K562 (cell line): Measurements from ENCODE around the gene DHX32. TPM values are rescaled to one million over a fixed set of nuclear protein-coding genes. Genes with fewer than 3 reads are reported as not detected.

Experiments
- ARNT ChIP-seq, 2 experiments: fragments of 450-650 bp; IDR thresholded peaks; 2 replicates each; pipeline ENCODE4 v1.6.1; 2016; ENCODE audit warnings: mild to moderate bottlenecking in 1 of 2
- BDP1 ChIP-seq: IDR thresholded peaks from 3 replicates; pipeline ENCODE4 v1.6.1; 2011; ENCODE audit not compliant: insufficient read length, insufficient read depth
- CREM ChIP-seq: IDR thresholded peaks from 2 replicates; pipeline ENCODE4 v1.6.1; 2014; ENCODE audit warnings: antibody characterized with exemption, low read depth
- CXXC5 ChIP-seq: fragments of 250-450 bp; sonication (Bioruptor Pico); IDR thresholded peaks from 2 replicates; pipeline ENCODE4 v1.8.0; 2022; ENCODE audit warnings: inconsistent platforms, mild to moderate bottlenecking, moderate library complexity
- FUS ChIP-seq: fragments of 200-400 bp; formaldehyde crosslinking; optimal IDR thresholded peaks from 2 replicates; pipeline ENCODE3; 2017; ENCODE audit warnings: low read depth, low read length
- GATAD2A ChIP-seq: fragments of 450-650 bp; IDR thresholded peaks from 2 replicates; pipeline ENCODE4 v1.6.1; 2017
- HDAC1 ChIP-seq, 2 experiments: fragments of 450-650 bp; IDR thresholded peaks; 2 replicates each; pipeline ENCODE4 v1.6.1; 2016 to 2017; ENCODE audit warnings: inconsistent platforms in 1 of 2, mild to moderate bottlenecking in 1 of 2, moderate library complexity in 1 of 2
- HSF4 ChIP-seq: fragments of 250-450 bp; sonication (Bioruptor Pico); IDR thresholded peaks from 2 replicates; pipeline ENCODE4 v2.1.2; 2022; ENCODE audit warnings: mild to moderate bottlenecking, moderate library complexity, borderline replicate concordance
- ILF3 ChIP-seq: fragments of 450-650 bp; IDR thresholded peaks from 2 replicates; pipeline ENCODE4 v1.6.1; 2018; ENCODE audit warnings: antibody characterized with exemption, mild to moderate bottlenecking, moderate library complexity, borderline replicate concordance
- KDM4B ChIP-seq, 2 experiments: fragments of 450-650 bp in 1 of 2; sonication (generic) in 1 of 2; IDR thresholded peaks; 2 replicates each; pipeline ENCODE4 v1.6.1; 2016 to 2017; ENCODE audit warnings: borderline replicate concordance in 2 of 2, antibody characterized with exemption in 1 of 2, low read depth in 1 of 2, mild to moderate bottlenecking in 1 of 2
- MAFG ChIP-seq: fragments of 450-650 bp; conservative IDR thresholded peaks from 2 replicates; pipeline ENCODE4 v1.6.1; 2016; ENCODE audit warnings: missing genetic modification characterization, missing compliant biosample characterization
- MED1 ChIP-seq: sonication (generic); formaldehyde crosslinking; IDR thresholded peaks from 2 replicates; pipeline ENCODE4 v1.8.1; 2023; ENCODE audit warnings: missing genetic modification reagents, borderline replicate concordance
- NBN ChIP-seq: fragments of 450-650 bp; IDR thresholded peaks from 2 replicates; pipeline ENCODE4 v1.6.1; 2016; ENCODE audit warnings: low read depth, mild to moderate bottlenecking
- NCOA4 ChIP-seq: fragments of 450-650 bp; IDR thresholded peaks from 2 replicates; pipeline ENCODE4 v1.6.1; 2018; ENCODE audit warnings: mild to moderate bottlenecking; ENCODE audit not compliant: partially characterized antibody
- PCBP1 ChIP-seq: fragments of 200-400 bp; formaldehyde crosslinking; IDR thresholded peaks from 2 replicates; pipeline ENCODE4 v1.6.1; 2018; ENCODE audit warnings: mild to moderate bottlenecking, low read depth, low read length; ENCODE audit not compliant: poor library complexity, severe bottlenecking
- SIRT6 ChIP-seq: IDR thresholded peaks from one replicate; pipeline ENCODE4 v1.6.1; 2012; ENCODE audit warnings: low read depth, mild to moderate bottlenecking, control low read depth, inconsistent platforms, low read length, moderate library complexity
- SMARCE1 ChIP-seq: fragments of 450-650 bp; IDR thresholded peaks from 2 replicates; pipeline ENCODE4 v1.7.1; 2016; ENCODE audit warnings: mild to moderate bottlenecking
- TCFL5 ChIP-seq: fragments of 250-450 bp; sonication (Bioruptor Pico); conservative IDR thresholded peaks from 2 replicates; pipeline ENCODE4 v1.6.1; 2021; ENCODE audit warnings: mild to moderate bottlenecking, moderate library complexity, matching md5 sums
- TFAM ChIP-seq: fragments of 250-450 bp; sonication (Bioruptor Pico); conservative IDR thresholded peaks from 2 replicates; pipeline ENCODE4 v1.5.0; 2021; ENCODE audit warnings: mild to moderate bottlenecking, moderate library complexity
- TRIM28 ChIP-seq: fragments of 450-650 bp; IDR thresholded peaks from 2 replicates; pipeline ENCODE4 v1.6.1; 2017
- polyA plus RNA-seq, 8 experiments: library from polyadenylated mRNA; depleted of rRNA in 4 of 8; stranded (reverse) in 5 of 8; unstranded in 3 of 8; fragments of >200 nt; fragmentation: Nextera tagmentation in 2 of 8; fragmentation: Illumina TruSeq in 1 of 8; extraction: Ambion mirVana in 2 of 8; extraction: Trizol in 1 of 8; gene quantifications; 2 replicates each; pipeline versions ENCODE4 v1.2.1 to v1.2.3, GENCODE V29; 2011 to 2014; ENCODE audit warnings: inconsistent platforms in 1 of 8, missing spikeins in 1 of 8
- total RNA-seq, 7 experiments: library from RNA; depleted of rRNA in 6 of 7; stranded (reverse); fragments of >200 nt in 6 of 7; fragmentation: Illumina TruSeq in 2 of 7; extraction: Trizol in 2 of 7; gene quantifications; 2 replicates each; pipeline versions ENCODE4 v1.2.1 to v1.2.3, GENCODE V29; 2011 to 2021; ENCODE audit warnings: low replicate concordance in 1 of 7
- TF ChIP-seq, protein P1 (sequence below): sonication (generic); formaldehyde crosslinking; IDR thresholded peaks from 2 replicates; pipeline ENCODE4 v1.4.0; 2020; ENCODE audit warnings: mild to moderate bottlenecking, missing genetic modification reagents
- TF ChIP-seq, protein P2 (sequence below): fragments of 450-650 bp; IDR thresholded peaks from 2 replicates; pipeline ENCODE4 v1.6.1; 2018; ENCODE audit warnings: mild to moderate bottlenecking, low read depth; ENCODE audit not compliant: partially characterized antibody
- TF ChIP-seq, protein P3 (sequence below), 2 experiments: fragments of 200-800 bp in 1 of 2; sonication (Bioruptor generic) in 1 of 2; sonication (generic) in 1 of 2; formaldehyde crosslinking in 1 of 2; IDR thresholded peaks in 1 of 2; conservative IDR thresholded peaks in 1 of 2; 2 replicates each; pipeline versions ENCODE4 v1.5.0 to v1.6.1; 2016 to 2020; ENCODE audit warnings: missing compliant biosample characterization in 1 of 2, missing genetic modification characterization in 1 of 2, missing genetic modification reagents in 1 of 2
- TF ChIP-seq, protein P4 (sequence below): fragments of 450-650 bp; IDR thresholded peaks from 2 replicates; pipeline ENCODE4 v1.6.1; 2016; ENCODE audit warnings: borderline replicate concordance

DHX32 gene
- total and polyA plus RNA-seq, 9 of the 15 experiments (the other 6 are each of a cell fraction or from before 2014, with no cell fraction given) = 5.8 to 23.5 (median 17.5) TPM

- TF ChIP-seq, protein P1, sequence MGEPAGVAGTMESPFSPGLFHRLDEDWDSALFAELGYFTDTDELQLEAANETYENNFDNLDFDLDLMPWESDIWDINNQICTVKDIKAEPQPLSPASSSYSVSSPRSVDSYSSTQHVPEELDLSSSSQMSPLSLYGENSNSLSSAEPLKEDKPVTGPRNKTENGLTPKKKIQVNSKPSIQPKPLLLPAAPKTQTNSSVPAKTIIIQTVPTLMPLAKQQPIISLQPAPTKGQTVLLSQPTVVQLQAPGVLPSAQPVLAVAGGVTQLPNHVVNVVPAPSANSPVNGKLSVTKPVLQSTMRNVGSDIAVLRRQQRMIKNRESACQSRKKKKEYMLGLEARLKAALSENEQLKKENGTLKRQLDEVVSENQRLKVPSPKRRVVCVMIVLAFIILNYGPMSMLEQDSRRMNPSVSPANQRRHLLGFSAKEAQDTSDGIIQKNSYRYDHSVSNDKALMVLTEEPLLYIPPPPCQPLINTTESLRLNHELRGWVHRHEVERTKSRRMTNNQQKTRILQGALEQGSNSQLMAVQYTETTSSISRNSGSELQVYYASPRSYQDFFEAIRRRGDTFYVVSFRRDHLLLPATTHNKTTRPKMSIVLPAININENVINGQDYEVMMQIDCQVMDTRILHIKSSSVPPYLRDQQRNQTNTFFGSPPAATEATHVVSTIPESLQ (CRISPR knock-in tag) = no peak
- TF ChIP-seq, protein P2, sequence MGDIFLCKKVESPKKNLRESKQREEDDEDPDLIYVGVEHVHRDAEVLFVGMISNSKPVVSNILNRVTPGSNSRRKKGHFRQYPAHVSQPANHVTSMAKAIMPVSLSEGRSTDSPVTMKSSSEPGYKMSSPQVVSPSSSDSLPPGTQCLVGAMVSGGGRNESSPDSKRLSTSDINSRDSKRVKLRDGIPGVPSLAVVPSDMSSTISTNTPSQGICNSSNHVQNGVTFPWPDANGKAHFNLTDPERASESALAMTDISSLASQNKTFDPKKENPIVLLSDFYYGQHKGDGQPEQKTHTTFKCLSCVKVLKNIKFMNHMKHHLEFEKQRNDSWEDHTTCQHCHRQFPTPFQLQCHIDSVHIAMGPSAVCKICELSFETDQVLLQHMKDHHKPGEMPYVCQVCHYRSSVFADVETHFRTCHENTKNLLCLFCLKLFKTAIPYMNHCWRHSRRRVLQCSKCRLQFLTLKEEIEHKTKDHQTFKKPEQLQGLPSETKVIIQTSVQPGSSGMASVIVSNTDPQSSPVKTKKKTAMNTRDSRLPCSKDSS = no peak
- TF ChIP-seq TCFL5 (CRISPR knock-in tag) = no peak
- TF ChIP-seq, protein P3, sequence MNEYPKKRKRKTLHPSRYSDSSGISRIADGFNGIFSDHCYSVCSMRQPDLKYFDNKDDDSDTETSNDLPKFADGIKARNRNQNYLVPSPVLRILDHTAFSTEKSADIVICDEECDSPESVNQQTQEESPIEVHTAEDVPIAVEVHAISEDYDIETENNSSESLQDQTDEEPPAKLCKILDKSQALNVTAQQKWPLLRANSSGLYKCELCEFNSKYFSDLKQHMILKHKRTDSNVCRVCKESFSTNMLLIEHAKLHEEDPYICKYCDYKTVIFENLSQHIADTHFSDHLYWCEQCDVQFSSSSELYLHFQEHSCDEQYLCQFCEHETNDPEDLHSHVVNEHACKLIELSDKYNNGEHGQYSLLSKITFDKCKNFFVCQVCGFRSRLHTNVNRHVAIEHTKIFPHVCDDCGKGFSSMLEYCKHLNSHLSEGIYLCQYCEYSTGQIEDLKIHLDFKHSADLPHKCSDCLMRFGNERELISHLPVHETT (CRISPR knock-in tag; conservative IDR thresholded peaks at IDR 0.05 in 1 of 2, IDR thresholded peaks at IDR 0.05 in 1 of 2) = 0 out of 4 replicates have a peak, but pooled peaks of 1 of the 2 experiments have one; percentile 57
- no peak for TF ChIP-seq ILF3
- TF ChIP-seq TFAM (CRISPR knock-in tag) = no peak
- peak; percentile 38 for TF ChIP-seq NCOA4
- TF ChIP-seq GATAD2A = 0 out of 2 replicates have a peak, but pooled peaks have one; percentile 13
- no peak for TF ChIP-seq HSF4
- peak; percentile 96 for TF ChIP-seq MAFG
- no peak for TF ChIP-seq FUS
- TF ChIP-seq CREM = peak; percentile 45; the same call in 1 of the 2 replicates
- no peak for TF ChIP-seq KDM4B (IDR thresholded peaks at IDR 0.05; ENCODE audit: borderline replicate concordance in 2 of 2, low read depth in 1 of 2)
- no peak for TF ChIP-seq PCBP1
- TF ChIP-seq ARNT (IDR thresholded peaks at IDR 0.05) = peak; percentile 91 to 92
- TF ChIP-seq HDAC1 (IDR thresholded peaks at IDR 0.05) = peak in 1 of 2 experiments; percentile 91; a peak in 2 of 4 replicates
- TF ChIP-seq, protein P4, sequence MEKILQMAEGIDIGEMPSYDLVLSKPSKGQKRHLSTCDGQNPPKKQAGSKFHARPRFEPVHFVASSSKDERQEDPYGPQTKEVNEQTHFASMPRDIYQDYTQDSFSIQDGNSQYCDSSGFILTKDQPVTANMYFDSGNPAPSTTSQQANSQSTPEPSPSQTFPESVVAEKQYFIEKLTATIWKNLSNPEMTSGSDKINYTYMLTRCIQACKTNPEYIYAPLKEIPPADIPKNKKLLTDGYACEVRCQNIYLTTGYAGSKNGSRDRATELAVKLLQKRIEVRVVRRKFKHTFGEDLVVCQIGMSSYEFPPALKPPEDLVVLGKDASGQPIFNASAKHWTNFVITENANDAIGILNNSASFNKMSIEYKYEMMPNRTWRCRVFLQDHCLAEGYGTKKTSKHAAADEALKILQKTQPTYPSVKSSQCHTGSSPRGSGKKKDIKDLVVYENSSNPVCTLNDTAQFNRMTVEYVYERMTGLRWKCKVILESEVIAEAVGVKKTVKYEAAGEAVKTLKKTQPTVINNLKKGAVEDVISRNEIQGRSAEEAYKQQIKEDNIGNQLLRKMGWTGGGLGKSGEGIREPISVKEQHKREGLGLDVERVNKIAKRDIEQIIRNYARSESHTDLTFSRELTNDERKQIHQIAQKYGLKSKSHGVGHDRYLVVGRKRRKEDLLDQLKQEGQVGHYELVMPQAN = no peak
- TF ChIP-seq CXXC5 = peak; percentile 75
- TF ChIP-seq SMARCE1 = peak; percentile 94
- TF ChIP-seq MED1 (CRISPR knock-in tag) = no peak
- no peak for TF ChIP-seq TRIM28
- peak; percentile 87 for TF ChIP-seq NBN
- TF ChIP-seq BDP1 = no peak
- TF ChIP-seq SIRT6 = no peak
Measured at GRCh38 chr10:125816548-125816947, 64.5 kb downstream of the DHX32 start (continued).
